Measurements from ENCODE around the gene SPAG9.

SPAG9 gene

DNA sequence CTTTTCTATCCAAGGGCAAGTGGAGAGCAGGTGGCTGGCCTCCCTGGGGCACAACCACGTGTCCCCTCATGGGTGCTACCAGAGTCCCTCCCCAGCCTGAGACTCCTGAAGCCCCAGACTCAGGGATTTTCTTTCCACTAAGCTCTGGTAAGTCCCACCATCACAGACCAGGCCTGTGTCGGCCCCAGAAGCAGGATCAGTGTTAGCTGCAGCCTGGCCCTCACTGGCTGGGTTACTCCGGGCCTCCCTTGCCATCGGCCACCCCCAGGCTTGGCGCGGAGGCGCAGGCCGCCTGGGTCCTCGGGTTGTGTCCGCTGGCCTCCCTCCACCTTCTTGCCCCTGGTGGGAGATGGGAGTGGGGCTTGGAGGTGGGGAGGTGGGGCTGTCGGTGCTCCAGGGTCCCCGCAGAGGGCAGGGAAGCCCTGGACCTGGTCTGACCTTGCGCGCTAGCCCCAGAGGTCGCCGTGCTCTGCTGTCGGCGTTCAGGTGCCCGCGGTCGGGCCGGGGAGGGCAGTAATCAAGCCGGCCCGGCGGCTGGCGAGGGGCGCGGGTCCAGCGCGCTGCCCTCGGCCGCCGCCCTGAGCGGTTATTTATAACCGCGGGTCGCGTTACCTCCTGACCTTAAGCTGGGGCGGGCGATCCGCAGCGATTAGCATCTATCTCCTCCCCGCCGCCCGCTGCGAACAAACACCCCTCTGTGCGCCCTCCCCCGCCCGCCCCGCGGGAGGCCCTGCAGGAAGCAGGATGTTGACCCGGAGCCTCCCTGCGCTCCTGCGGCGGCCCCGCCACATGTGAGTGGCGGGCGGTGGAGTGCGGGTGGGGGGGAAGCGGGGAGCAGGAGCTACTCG lies 176.4 kb downstream of the SPAG9 start (continued):
- TF ChIP-seq, protein P1, sequence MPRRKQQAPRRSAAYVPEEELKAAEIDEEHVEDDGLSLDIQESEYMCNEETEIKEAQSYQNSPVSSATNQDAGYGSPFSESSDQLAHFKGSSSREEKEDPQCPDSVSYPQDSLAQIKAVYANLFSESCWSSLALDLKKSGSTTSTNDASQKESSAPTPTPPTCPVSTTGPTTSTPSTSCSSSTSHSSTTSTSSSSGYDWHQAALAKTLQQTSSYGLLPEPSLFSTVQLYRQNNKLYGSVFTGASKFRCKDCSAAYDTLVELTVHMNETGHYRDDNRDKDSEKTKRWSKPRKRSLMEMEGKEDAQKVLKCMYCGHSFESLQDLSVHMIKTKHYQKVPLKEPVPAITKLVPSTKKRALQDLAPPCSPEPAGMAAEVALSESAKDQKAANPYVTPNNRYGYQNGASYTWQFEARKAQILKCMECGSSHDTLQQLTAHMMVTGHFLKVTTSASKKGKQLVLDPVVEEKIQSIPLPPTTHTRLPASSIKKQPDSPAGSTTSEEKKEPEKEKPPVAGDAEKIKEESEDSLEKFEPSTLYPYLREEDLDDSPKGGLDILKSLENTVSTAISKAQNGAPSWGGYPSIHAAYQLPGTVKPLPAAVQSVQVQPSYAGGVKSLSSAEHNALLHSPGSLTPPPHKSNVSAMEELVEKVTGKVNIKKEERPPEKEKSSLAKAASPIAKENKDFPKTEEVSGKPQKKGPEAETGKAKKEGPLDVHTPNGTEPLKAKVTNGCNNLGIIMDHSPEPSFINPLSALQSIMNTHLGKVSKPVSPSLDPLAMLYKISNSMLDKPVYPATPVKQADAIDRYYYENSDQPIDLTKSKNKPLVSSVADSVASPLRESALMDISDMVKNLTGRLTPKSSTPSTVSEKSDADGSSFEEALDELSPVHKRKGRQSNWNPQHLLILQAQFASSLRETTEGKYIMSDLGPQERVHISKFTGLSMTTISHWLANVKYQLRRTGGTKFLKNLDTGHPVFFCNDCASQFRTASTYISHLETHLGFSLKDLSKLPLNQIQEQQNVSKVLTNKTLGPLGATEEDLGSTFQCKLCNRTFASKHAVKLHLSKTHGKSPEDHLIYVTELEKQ (tag by site-specific recombination; IDR thresholded peaks at IDR 0.05; ENCODE audit: borderline replicate concordance): no peak
- TF ChIP-seq ZNF155 (tag by site-specific recombination; IDR thresholded peaks at IDR 0.05) (no peak), OSR2 (tag by site-specific recombination; IDR thresholded peaks at IDR 0.05) (peak; percentile 74), SCRT2 (tag by site-specific recombination; IDR thresholded peaks at IDR 0.05) (no peak), ZNF701 (tag by site-specific recombination; IDR thresholded peaks at IDR 0.05) (no peak), ZEB2 (tag by site-specific recombination; IDR thresholded peaks at IDR 0.05) (0 out of 2 replicates have a peak, but pooled peaks have one; percentile 40), MZF1 (tag by site-specific recombination; IDR thresholded peaks at IDR 0.05; ENCODE audit: borderline replicate concordance) (no peak), SP2 (tag by site-specific recombination; IDR thresholded peaks at IDR 0.05) (peak; percentile 74), ZNF174 (tag by site-specific recombination; IDR thresholded peaks at IDR 0.05) (no peak), ZNF302 (tag by site-specific recombination; IDR thresholded peaks at IDR 0.05; ENCODE audit: low read depth) (no peak), ZBTB10 (tag by site-specific recombination; IDR thresholded peaks at IDR 0.05) (no peak), ZNF146 (tag by site-specific recombination; IDR thresholded peaks at IDR 0.05) (no peak), ZNF324 (tag by site-specific recombination; IDR thresholded peaks at IDR 0.05) (no peak), ZNF426 (tag by site-specific recombination; IDR thresholded peaks at IDR 0.05) (no peak), YY2 (tag by site-specific recombination; IDR thresholded peaks at IDR 0.05) (no peak), ZNF560 (tag by site-specific recombination; IDR thresholded peaks at IDR 0.05; ENCODE audit: borderline replicate concordance) (no peak), HOXC10 (CRISPR knock-in tag; IDR thresholded peaks at IDR 0.05) (no peak), IKZF3 (tag by site-specific recombination; IDR thresholded peaks at IDR 0.05) (peak; percentile 92), WT1 (tag by site-specific recombination; IDR thresholded peaks at IDR 0.05) (peak; percentile 94), ZNF214 (tag by site-specific recombination; IDR thresholded peaks at IDR 0.05; ENCODE audit: borderline replicate concordance) (no peak), ZNF830 (tag by site-specific recombination; IDR thresholded peaks at IDR 0.05; ENCODE audit: low read depth) (no peak), ZNF169 (tag by site-specific recombination; IDR thresholded peaks at IDR 0.05) (no peak), ZNF555 (tag by site-specific recombination; conservative IDR thresholded peaks at IDR 0.05) (no peak)
- TF ChIP-seq, protein P2, sequence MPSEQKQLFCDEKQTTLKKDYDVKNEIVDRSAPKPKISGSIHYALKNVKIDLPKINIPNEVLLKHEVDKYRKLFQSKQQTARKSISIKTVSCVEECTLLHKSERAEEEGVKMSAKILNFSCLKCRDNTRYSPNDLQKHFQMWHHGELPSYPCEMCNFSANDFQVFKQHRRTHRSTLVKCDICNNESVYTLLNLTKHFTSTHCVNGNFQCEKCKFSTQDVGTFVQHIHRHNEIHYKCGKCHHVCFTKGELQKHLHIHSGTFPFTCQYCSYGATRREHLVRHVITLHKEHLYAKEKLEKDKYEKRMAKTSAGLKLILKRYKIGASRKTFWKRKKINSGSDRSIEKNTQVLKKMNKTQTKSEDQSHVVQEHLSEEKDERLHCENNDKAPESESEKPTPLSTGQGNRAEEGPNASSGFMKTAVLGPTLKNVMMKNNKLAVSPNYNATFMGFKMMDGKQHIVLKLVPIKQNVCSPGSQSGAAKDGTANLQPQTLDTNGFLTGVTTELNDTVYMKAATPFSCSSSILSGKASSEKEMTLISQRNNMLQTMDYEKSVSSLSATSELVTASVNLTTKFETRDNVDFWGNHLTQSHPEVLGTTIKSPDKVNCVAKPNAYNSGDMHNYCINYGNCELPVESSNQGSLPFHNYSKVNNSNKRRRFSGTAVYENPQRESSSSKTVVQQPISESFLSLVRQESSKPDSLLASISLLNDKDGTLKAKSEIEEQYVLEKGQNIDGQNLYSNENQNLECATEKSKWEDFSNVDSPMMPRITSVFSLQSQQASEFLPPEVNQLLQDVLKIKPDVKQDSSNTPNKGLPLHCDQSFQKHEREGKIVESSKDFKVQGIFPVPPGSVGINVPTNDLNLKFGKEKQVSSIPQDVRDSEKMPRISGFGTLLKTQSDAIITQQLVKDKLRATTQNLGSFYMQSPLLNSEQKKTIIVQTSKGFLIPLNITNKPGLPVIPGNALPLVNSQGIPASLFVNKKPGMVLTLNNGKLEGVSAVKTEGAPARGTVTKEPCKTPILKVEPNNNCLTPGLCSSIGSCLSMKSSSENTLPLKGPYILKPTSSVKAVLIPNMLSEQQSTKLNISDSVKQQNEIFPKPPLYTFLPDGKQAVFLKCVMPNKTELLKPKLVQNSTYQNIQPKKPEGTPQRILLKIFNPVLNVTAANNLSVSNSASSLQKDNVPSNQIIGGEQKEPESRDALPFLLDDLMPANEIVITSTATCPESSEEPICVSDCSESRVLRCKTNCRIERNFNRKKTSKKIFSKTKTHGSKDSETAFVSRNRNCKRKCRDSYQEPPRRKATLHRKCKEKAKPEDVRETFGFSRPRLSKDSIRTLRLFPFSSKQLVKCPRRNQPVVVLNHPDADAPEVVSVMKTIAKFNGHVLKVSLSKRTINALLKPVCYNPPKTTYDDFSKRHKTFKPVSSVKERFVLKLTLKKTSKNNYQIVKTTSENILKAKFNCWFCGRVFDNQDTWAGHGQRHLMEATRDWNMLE (tag by site-specific recombination; conservative IDR thresholded peaks at IDR 0.05; ENCODE audit: low read depth): no peak
- TF ChIP-seq, protein P3, sequence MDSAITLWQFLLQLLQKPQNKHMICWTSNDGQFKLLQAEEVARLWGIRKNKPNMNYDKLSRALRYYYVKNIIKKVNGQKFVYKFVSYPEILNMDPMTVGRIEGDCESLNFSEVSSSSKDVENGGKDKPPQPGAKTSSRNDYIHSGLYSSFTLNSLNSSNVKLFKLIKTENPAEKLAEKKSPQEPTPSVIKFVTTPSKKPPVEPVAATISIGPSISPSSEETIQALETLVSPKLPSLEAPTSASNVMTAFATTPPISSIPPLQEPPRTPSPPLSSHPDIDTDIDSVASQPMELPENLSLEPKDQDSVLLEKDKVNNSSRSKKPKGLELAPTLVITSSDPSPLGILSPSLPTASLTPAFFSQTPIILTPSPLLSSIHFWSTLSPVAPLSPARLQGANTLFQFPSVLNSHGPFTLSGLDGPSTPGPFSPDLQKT (IDR thresholded peaks at IDR 0.05; ENCODE audit: borderline replicate concordance, low read depth, low read length): no peak
- TF ChIP-seq, protein P4, sequence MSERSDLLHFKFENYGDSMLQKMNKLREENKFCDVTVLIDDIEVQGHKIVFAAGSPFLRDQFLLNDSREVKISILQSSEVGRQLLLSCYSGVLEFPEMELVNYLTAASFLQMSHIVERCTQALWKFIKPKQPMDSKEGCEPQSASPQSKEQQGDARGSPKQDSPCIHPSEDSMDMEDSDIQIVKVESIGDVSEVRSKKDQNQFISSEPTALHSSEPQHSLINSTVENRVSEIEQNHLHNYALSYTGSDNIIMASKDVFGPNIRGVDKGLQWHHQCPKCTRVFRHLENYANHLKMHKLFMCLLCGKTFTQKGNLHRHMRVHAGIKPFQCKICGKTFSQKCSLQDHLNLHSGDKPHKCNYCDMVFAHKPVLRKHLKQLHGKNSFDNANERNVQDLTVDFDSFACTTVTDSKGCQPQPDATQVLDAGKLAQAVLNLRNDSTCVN (tag by site-specific recombination; optimal IDR thresholded peaks at IDR 0.05): peak; percentile 61
